Activated CD4-positive, alpha-beta T cell treated with anti-CD3 and anti-CD28 coated beads for 36 hours (primary cell): ENCODE measurements around the gene THSD4. TPM values are rescaled to one million over a fixed set of nuclear protein-coding genes. Genes with fewer than 3 reads are reported as not detected.
A peak's percentile ranks its signal among the peaks of the same experiment; 100 is the strongest.
"Not testable (repeated sequence)": the region's sequence is repeated elsewhere in the genome, so short reads cannot be mapped to it uniquely, and the experiment has no call there.

ENCODE experiments used
- ATAC-seq: fragments of 200-7000 bp; cut with Tn5 transposase; one replicate; pipeline ENCODE4 v1.10.0; 2021; ENCODE audit warnings: mild to moderate bottlenecking, moderate library complexity
- CTCF ChIA-PET: fragments of 350-600 bp; sonication (Branson Sonifier 250); formaldehyde crosslinking; loops from one replicate; lab custom pipeline; 2021; ENCODE audit warnings: antibody characterized with exemption; lab: Charles Lee
- POLR2A ChIA-PET: fragments of 350-600 bp; sonication (Branson Sonifier 250); formaldehyde crosslinking; loops from one replicate; lab custom pipeline; 2021; ENCODE audit warnings: antibody characterized with exemption, inconsistent platforms; lab: Charles Lee
- DNase-seq: peaks from one replicate; pipeline ENCODE4 v3.0.0-alpha.2; 2020
- H3K27ac Mint-ChIP-seq: one replicate; pipeline ENCODE4 v1.8.0; 2021; ENCODE audit warnings: mixed read lengths
- H3K27me3 Mint-ChIP-seq: one replicate; pipeline ENCODE4 v1.8.0; 2021; ENCODE audit warnings: mixed read lengths
- H3K36me3 Mint-ChIP-seq: one replicate; pipeline ENCODE4 v1.8.0; 2021; ENCODE audit warnings: low read depth, mixed read lengths
- H3K4me1 Mint-ChIP-seq: one replicate; pipeline ENCODE4 v1.8.0; 2021; ENCODE audit warnings: mixed read lengths
- H3K4me3 Mint-ChIP-seq: one replicate; pipeline ENCODE4 v1.8.0; 2021; ENCODE audit warnings: mild to moderate bottlenecking, moderate library complexity, mixed read lengths
- H3K9me3 Mint-ChIP-seq: one replicate; pipeline ENCODE4 v1.8.0; 2021; ENCODE audit warnings: low read depth, mixed read lengths
- intact Hi-C, 2 experiments: fragments of 100-400 bp; cut with DNase I in 1 of 2; cut with micrococcal nuclease in 1 of 2; formaldehyde crosslinking; loops; one replicate each; pipeline versions ENCODE4 v1.14.2 to v1.15.1; 2022 to 2024; cut with DNase I, micrococcal nuclease
- total RNA-seq, 2 experiments: library from RNA; stranded (reverse); gene quantifications; one replicate each; pipeline ENCODE4 v1.2.3, GENCODE V29; 2021

The THSD4 gene
- total RNA-seq, 2 experiments from 2014 or later = not detected

GRCh38 chr15:71715914-71716313 lies 600.6 kb downstream of the THSD4 start:
- POLR2A ChIA-PET = no interaction called here
- no peak overlapping the region for H3K27ac Mint-ChIP-seq
- H3K4me1 Mint-ChIP-seq = peaks cover 2% of the 10 kb centered on the region
- intact Hi-C loops = no loop called here
- peaks cover 9% of the 10 kb centered on the region for H3K27me3 Mint-ChIP-seq
- DNase-seq (no peak), ATAC-seq (no peak)
- CTCF ChIA-PET = no interaction called here
- no peaks in the 10 kb centered on the region for H3K36me3 Mint-ChIP-seq
- H3K4me3 Mint-ChIP-seq = no peak overlapping the region
- no peaks in the 10 kb centered on the region for H3K9me3 Mint-ChIP-seq

GRCh38 chr15:71716990-71717389 lies 601.7 kb downstream of the THSD4 start:
- Mint-ChIP-seq H3K9me3 (no peaks in the 10 kb centered on the region), H3K4me3 (no peak overlapping the region), H3K4me1 (peaks cover 2% of the 10 kb centered on the region), H3K27ac (no peak overlapping the region), H3K36me3 (no peaks in the 10 kb centered on the region), H3K27me3 (peaks cover 9% of the 10 kb centered on the region)
- no peak for DNase-seq
- ATAC-seq = no peak
- ChIA-PET POLR2A (no interaction called here), CTCF (interaction anchor here (0.6 kb wide), 1 partner anchor 1285 kb away, joined by 4 read pairs; no protein-coding TSS in a partner anchor)
- intact Hi-C loops = no loop called here

GRCh38 chr15:71718116-71718910 lies 603.0 kb downstream of the THSD4 start:
- H3K9me3 Mint-ChIP-seq = no peaks in the 10 kb centered on the region
- DNase-seq (no peak), ATAC-seq (no peak)
- POLR2A ChIA-PET = no interaction called here
- H3K27ac Mint-ChIP-seq = no peak overlapping the region
- no peak overlapping the region for H3K4me3 Mint-ChIP-seq
- H3K27me3 Mint-ChIP-seq = peaks cover 4% of the 10 kb centered on the region
- CTCF ChIA-PET = no interaction called here
- intact Hi-C loops = no loop called here
- H3K4me1 Mint-ChIP-seq = no peaks in the 10 kb centered on the region
- no peaks in the 10 kb centered on the region for H3K36me3 Mint-ChIP-seq

- ATAC-seq = no peak
- ChIA-PET CTCF (no interaction called here), POLR2A (no interaction called here)
- Mint-ChIP-seq H3K4me3 (no peak overlapping the region), H3K4me1 (no peaks in the 10 kb centered on the region), H3K36me3 (no peaks in the 10 kb centered on the region), H3K9me3 (no peaks in the 10 kb centered on the region), H3K27me3 (peaks cover 4% of the 10 kb centered on the region), H3K27ac (no peak overlapping the region)
- DNase-seq = no peak
- intact Hi-C loops = no loop called here
These were observed 608.1 kb downstream of the THSD4 start for GRCh38 chr15:71723344-71723743.

- H3K27me3 Mint-ChIP-seq, H3K4me3 Mint-ChIP-seq, H3K36me3 Mint-ChIP-seq, H3K4me1 Mint-ChIP-seq, H3K27ac Mint-ChIP-seq, H3K9me3 Mint-ChIP-seq, DNase-seq, intact Hi-C loops, ATAC-seq, POLR2A ChIA-PET: not testable (repeated sequence)
- CTCF ChIA-PET = interaction anchor here (0.7 kb wide), 1 partner anchor 16 kb away, joined by 3 read pairs; no protein-coding TSS in a partner anchor
These were observed 610.1 kb downstream of the THSD4 start for GRCh38 chr15:71725207-71725955.

GRCh38 chr15:71728881-71729280 lies 613.6 kb downstream of the THSD4 start:
- Mint-ChIP-seq H3K4me1 (no peaks in the 10 kb centered on the region), H3K36me3 (no peaks in the 10 kb centered on the region), H3K27ac (no peak overlapping the region), H3K9me3 (no peaks in the 10 kb centered on the region), H3K27me3 (peaks cover 11% of the 10 kb centered on the region), H3K4me3 (no peak overlapping the region)
- ATAC-seq (no peak), DNase-seq (no peak)
- intact Hi-C loops = no loop called here
- ChIA-PET POLR2A (no interaction called here), CTCF (interaction anchor here (0.7 to 1.3 kb wide), 5 partner anchors 10 to 180 kb away, joined by 3 to 4 read pairs (median 3); no protein-coding TSS in a partner anchor)

GRCh38 chr15:71729319-71729718 lies 614.0 kb downstream of the THSD4 start:
- intact Hi-C loops = no loop called here
- H3K4me1 Mint-ChIP-seq = no peaks in the 10 kb centered on the region
- H3K9me3 Mint-ChIP-seq = no peaks in the 10 kb centered on the region
- no peak for ATAC-seq
- CTCF ChIA-PET = interaction anchor here (0.7 to 1.4 kb wide), 5 partner anchors 14 to 196 kb away, joined by 3 to 4 read pairs (median 3); no protein-coding TSS in a partner anchor
- H3K27me3 Mint-ChIP-seq = peaks cover 11% of the 10 kb centered on the region
- no peaks in the 10 kb centered on the region for H3K36me3 Mint-ChIP-seq
- no peak overlapping the region for H3K27ac Mint-ChIP-seq
- no peak overlapping the region for H3K4me3 Mint-ChIP-seq
- DNase-seq = no peak
- POLR2A ChIA-PET = no interaction called here

- H3K4me3 Mint-ChIP-seq = no peak overlapping the region
- ATAC-seq (peak; percentile 77), DNase-seq (peak; percentile 49)
- H3K4me1 Mint-ChIP-seq = no peaks in the 10 kb centered on the region
- no peaks in the 10 kb centered on the region for H3K36me3 Mint-ChIP-seq
- intact Hi-C loops = loop anchor here (1.0 to 10.0 kb wide), 5 partner anchors 155 to 282 kb away; no protein-coding TSS in a partner anchor
- ChIA-PET POLR2A (no interaction called here), CTCF (interaction anchor here (0.8 to 1.4 kb wide), 6 partner anchors 9 to 199 kb away, joined by 3 to 5 read pairs (median 3); no protein-coding TSS in a partner anchor)
- no peak overlapping the region for H3K27ac Mint-ChIP-seq
- H3K9me3 Mint-ChIP-seq = no peaks in the 10 kb centered on the region
- H3K27me3 Mint-ChIP-seq = peaks cover 11% of the 10 kb centered on the region
These were observed 615.2 kb downstream of the THSD4 start for GRCh38 chr15:71730277-71731144.

GRCh38 chr15:71732636-71733035 lies 617.4 kb downstream of the THSD4 start:
- H3K4me1 Mint-ChIP-seq = no peaks in the 10 kb centered on the region
- intact Hi-C loops = loop anchor here in 1 of 2 experiments (10.0 kb wide), 1 partner anchor 198 kb away; no protein-coding TSS in a partner anchor
- no peak for ATAC-seq
- POLR2A ChIA-PET = no interaction called here
- CTCF ChIA-PET = interaction anchor here (0.7 to 2.5 kb wide), 5 partner anchors 11 to 283 kb away, joined by 3 to 9 read pairs (median 4); no protein-coding TSS in a partner anchor
- no peak overlapping the region for H3K4me3 Mint-ChIP-seq
- DNase-seq = no peak
- H3K27me3 Mint-ChIP-seq = peaks cover 14% of the 10 kb centered on the region
- no peak overlapping the region for H3K27ac Mint-ChIP-seq
- no peaks in the 10 kb centered on the region for H3K9me3 Mint-ChIP-seq
- no peaks in the 10 kb centered on the region for H3K36me3 Mint-ChIP-seq

GRCh38 chr15:71733122-71733521 lies 617.9 kb downstream of the THSD4 start:
- no peak overlapping the region for H3K4me3 Mint-ChIP-seq
- no peaks in the 10 kb centered on the region for H3K9me3 Mint-ChIP-seq
- H3K36me3 Mint-ChIP-seq = no peaks in the 10 kb centered on the region
- H3K27ac Mint-ChIP-seq = no peak overlapping the region
- intact Hi-C loops = loop anchor here in 1 of 2 experiments (10.0 kb wide), 1 partner anchor 198 kb away; no protein-coding TSS in a partner anchor
- DNase-seq (no peak), ATAC-seq (no peak)
- peaks cover 14% of the 10 kb centered on the region for H3K27me3 Mint-ChIP-seq
- H3K4me1 Mint-ChIP-seq = no peaks in the 10 kb centered on the region
- ChIA-PET CTCF (interaction anchor here (0.7 to 2.5 kb wide), 4 partner anchors 11 to 283 kb away, joined by 3 to 9 read pairs (median 4); no protein-coding TSS in a partner anchor), POLR2A (no interaction called here)
